ENCODE data around the gene AK1. TPM values are rescaled to one million over a fixed set of nuclear protein-coding genes. Genes with fewer than 3 reads are reported as not detected.

AK1 gene
- total and polyA plus RNA-seq, 2 of the 8 experiments (the other 6 are each of a cell fraction or from before 2014, with no cell fraction given): 37.9 to 39.2 TPM

DNA sequence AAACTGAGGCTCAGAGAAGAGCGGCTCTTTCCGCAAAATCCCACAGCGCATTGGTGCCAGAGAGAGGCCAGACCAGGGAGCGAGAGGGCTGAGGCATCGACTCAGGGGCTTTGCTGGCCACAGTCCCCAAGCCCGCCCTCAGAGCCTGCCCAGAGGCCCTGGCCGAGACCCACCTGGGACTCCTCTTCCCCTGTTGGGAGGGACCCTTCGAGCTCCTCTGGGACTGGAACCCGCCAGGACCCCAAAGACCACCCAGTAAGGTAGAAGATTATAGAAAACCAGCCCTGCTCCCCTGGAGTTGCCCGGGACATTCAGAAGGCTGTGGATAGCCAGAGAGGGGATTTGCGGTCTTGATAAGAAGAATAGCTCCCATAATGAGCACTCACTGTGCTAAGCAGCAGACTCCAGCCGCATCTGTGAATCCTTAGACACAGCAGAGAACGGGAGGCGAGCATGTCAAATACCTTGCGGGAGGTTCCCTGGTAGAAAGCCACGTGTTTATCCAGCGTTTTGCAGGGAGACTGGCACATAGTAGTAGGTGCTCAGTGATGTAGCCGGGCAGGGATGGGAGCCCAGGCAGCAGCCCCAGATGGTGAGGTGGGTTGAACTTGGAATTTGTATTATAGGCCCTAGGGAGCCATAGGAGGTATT is 651 bp upstream of the AK1 start (continued):
- TF ChIP-seq CEBPB (IDR thresholded peaks at IDR 0.05; ENCODE audit: low read depth, low read length) (no peak), GABPA (IDR thresholded peaks at IDR 0.05; ENCODE audit: borderline replicate concordance, insufficient read depth, low read length) (no peak), TEAD4 (IDR thresholded peaks at IDR 0.05; ENCODE audit: low read depth, low read length) (no peak), POLR2AphosphoS5 (IDR thresholded peaks at IDR 0.05; ENCODE audit: low read depth, low read length) (no peak), RBBP5 (IDR thresholded peaks at IDR 0.05; ENCODE audit: borderline replicate concordance, low read depth, low read length) (no peak), KDM5A (IDR thresholded peaks at IDR 0.05; ENCODE audit: low read length) (no peak), SIX5 (IDR thresholded peaks at IDR 0.05; ENCODE audit: low read depth, low read length) (no peak), RXRA (IDR thresholded peaks at IDR 0.05; ENCODE audit: insufficient read depth, low read depth, low read length) (no peak)

All from H1 (cell line).